ENCODE results near the gene IZUMO4. TPM values are rescaled to one million over a fixed set of nuclear protein-coding genes. Genes with fewer than 3 reads are reported as not detected.

IZUMO4 gene
- polyA plus RNA-seq, 1 donor (not counting 4 experiments of a cell fraction or from before 2014, with no cell fraction given): 6.7 TPM

DNA sequence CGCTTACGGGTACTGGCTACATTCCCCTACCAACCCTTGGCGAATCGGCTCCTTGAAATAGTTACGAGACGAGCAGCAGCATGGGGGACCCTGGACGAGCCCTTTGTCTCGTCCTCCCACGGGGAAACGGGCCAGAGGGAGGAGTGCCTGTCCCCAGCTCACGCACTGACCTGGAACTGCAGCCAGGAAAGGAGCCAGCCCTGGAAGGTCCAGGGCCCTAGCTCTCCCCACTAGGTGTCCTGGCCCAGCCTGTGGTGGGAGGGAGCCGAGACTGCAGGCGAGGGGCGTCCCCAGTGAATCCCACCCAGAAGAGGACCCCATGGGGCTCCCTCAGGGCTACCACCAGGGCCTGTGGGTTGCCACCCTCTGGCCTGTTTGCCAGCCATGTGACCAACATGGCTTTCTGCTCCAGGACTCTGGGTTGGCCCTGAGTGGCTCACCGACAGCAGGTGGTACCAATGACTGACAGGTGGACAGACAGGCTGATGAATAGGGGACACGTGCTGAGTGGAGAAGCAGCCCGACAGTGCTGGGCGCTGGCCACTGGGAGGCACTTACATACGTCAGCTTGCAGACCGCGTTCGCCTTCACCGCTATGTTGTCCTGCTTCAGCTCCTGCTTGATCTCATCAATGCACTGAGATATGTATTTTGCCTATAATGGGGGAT is 41.5 kb downstream of the IZUMO4 start:
- H4K20me1 ChIP-seq (ENCODE audit: control insufficient read depth, extremely low read depth, insufficient read depth, low read length): peaks cover 13% of the 10 kb centered on the region
- H3K79me2 ChIP-seq (ENCODE audit: control insufficient read depth, insufficient read depth, low read length): peaks cover 73% of the 10 kb centered on the region
- H3K9ac ChIP-seq (ENCODE audit: control insufficient read depth, extremely low read depth, insufficient read depth, low read length): no peak overlapping the region
- DNase-seq (ENCODE audit: low read depth, low spot score): no peak
- dilution Hi-C loops (cut with MboI; ENCODE audit: extremely low pct_ligation_motif_present, low sequenced_read_pairs): no loop called here
- no peak for FAIRE-seq
- TF ChIP-seq, protein P1, sequence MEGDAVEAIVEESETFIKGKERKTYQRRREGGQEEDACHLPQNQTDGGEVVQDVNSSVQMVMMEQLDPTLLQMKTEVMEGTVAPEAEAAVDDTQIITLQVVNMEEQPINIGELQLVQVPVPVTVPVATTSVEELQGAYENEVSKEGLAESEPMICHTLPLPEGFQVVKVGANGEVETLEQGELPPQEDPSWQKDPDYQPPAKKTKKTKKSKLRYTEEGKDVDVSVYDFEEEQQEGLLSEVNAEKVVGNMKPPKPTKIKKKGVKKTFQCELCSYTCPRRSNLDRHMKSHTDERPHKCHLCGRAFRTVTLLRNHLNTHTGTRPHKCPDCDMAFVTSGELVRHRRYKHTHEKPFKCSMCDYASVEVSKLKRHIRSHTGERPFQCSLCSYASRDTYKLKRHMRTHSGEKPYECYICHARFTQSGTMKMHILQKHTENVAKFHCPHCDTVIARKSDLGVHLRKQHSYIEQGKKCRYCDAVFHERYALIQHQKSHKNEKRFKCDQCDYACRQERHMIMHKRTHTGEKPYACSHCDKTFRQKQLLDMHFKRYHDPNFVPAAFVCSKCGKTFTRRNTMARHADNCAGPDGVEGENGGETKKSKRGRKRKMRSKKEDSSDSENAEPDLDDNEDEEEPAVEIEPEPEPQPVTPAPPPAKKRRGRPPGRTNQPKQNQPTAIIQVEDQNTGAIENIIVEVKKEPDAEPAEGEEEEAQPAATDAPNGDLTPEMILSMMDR (optimal IDR thresholded peaks at IDR 0.05 in 1 of 3, IDR thresholded peaks at IDR 0.05 in 1 of 3, conservative IDR thresholded peaks at IDR 0.05 in 1 of 3; ENCODE audit: extremely low read depth in 1 of 3, insufficient read depth in 2 of 3, low read length in 3 of 3): no peak
- TF ChIP-seq EZH2 (IDR thresholded peaks at IDR 0.05; ENCODE audit: low read length): no peak
- no peaks in the 10 kb centered on the region for H3K9me3 ChIP-seq (ENCODE audit: control insufficient read depth, low read depth, low read length)
- no peak overlapping the region for H3K27ac ChIP-seq (ENCODE audit: control insufficient read depth, insufficient read depth, low read length)
- no peak overlapping the region for H3K4me2 ChIP-seq (ENCODE audit: control insufficient read depth, extremely low read depth, insufficient read depth, low read depth, low read length)
- H3K4me3 ChIP-seq (ENCODE audit: control insufficient read depth in 2 of 3, extremely low read depth in 1 of 3, insufficient read depth in 2 of 3, low read depth in 1 of 3, low read length in 3 of 3): no peak overlapping the region
- no peaks in the 10 kb centered on the region for H3K27me3 ChIP-seq (ENCODE audit: control insufficient read depth, extremely low read depth, insufficient read depth, low read length)
- H3K36me3 ChIP-seq (ENCODE audit: control insufficient read depth in 2 of 2, extremely low read depth in 1 of 2, insufficient read depth in 2 of 2, low read length in 2 of 2): peaks cover 16 to 36% of the 10 kb centered on the region in 2 experiments
- no peaks in the 10 kb centered on the region for H3K4me1 ChIP-seq (ENCODE audit: control insufficient read depth, extremely low read depth, insufficient read depth, low read length)
- no peak overlapping the region for H2AFZ ChIP-seq (ENCODE audit: control insufficient read depth, low read length)
- no peaks in the 10 kb centered on the region for H3K9me1 ChIP-seq (ENCODE audit: control insufficient read depth, extremely low read depth, insufficient read depth, low read length)

DNA sequence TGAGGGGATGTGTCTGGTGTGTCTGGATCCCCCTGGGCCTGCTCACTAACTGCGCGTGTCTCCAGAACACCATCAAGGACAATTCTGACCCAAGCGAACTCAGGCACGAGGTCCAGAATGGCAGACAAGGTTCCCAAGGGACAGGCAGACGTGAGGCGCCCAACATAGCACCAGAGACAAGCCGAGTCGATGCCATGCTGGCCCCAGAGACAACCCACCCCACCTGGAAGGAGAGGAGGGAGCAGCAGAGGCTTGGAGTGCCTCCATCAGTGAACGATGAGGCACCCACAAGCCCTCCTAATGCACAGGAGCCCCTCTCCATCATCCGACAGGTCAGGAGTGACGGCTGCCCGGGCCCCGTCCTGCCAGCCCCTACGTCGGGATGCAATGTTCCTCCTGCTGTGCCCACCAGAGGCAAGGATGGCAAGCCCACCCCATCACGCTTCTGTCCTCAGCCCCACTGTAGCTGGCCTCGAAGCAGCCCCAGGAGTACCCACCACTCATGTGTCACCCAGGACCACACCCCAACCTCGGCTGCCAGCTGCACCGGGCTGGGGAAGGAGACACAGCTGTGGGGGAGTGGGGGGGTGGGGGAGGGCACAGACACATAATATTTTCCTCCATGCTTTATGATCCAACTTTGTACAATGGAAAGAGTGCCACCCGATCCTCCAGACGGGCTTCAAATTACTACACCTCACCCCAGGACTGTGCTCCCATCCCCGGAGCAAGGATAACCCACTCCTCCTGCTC is 42.8 kb downstream of the IZUMO4 start:
- Histone ChIP-seq H3K9me1 (ENCODE audit: control insufficient read depth, extremely low read depth, insufficient read depth, low read length) (no peaks in the 10 kb centered on the region), H4K20me1 (ENCODE audit: control insufficient read depth, extremely low read depth, insufficient read depth, low read length) (peaks cover 19% of the 10 kb centered on the region), H3K9ac (ENCODE audit: control insufficient read depth, extremely low read depth, insufficient read depth, low read length) (no peak overlapping the region), H2AFZ (ENCODE audit: control insufficient read depth, low read length) (no peak overlapping the region), H3K4me2 (ENCODE audit: control insufficient read depth, extremely low read depth, insufficient read depth, low read depth, low read length) (no peak overlapping the region), H3K9me3 (ENCODE audit: control insufficient read depth, low read depth, low read length) (no peaks in the 10 kb centered on the region), H3K4me3 (ENCODE audit: control insufficient read depth in 2 of 3, extremely low read depth in 1 of 3, insufficient read depth in 2 of 3, low read depth in 1 of 3, low read length in 3 of 3) (no peak overlapping the region), H3K27me3 (ENCODE audit: control insufficient read depth, extremely low read depth, insufficient read depth, low read length) (no peaks in the 10 kb centered on the region), H3K36me3 (ENCODE audit: control insufficient read depth in 2 of 2, extremely low read depth in 1 of 2, insufficient read depth in 2 of 2, low read length in 2 of 2) (peaks cover 16 to 34% of the 10 kb centered on the region in 2 experiments), H3K4me1 (ENCODE audit: control insufficient read depth, extremely low read depth, insufficient read depth, low read length) (no peaks in the 10 kb centered on the region), H3K79me2 (ENCODE audit: control insufficient read depth, insufficient read depth, low read length) (peaks cover 84% of the 10 kb centered on the region), H3K27ac (ENCODE audit: control insufficient read depth, insufficient read depth, low read length) (no peak overlapping the region)
- DNase-seq (ENCODE audit: low read depth, low spot score) (no peak), FAIRE-seq (no peak)
- TF ChIP-seq, protein P1 (optimal IDR thresholded peaks at IDR 0.05 in 1 of 3, IDR thresholded peaks at IDR 0.05 in 1 of 3, conservative IDR thresholded peaks at IDR 0.05 in 1 of 3; ENCODE audit: extremely low read depth in 1 of 3, insufficient read depth in 2 of 3, low read length in 3 of 3): no peak
- TF ChIP-seq EZH2 (IDR thresholded peaks at IDR 0.05; ENCODE audit: low read length): no peak
- dilution Hi-C loops (cut with MboI; ENCODE audit: extremely low pct_ligation_motif_present, low sequenced_read_pairs): no loop called here

All from keratinocyte (primary cell).